ENCODE data around the gene OTUD3.
"Not testable (repeated sequence)": the region's sequence is repeated elsewhere in the genome, so short reads cannot be mapped to it uniquely, and the experiment has no call there.

Gene OTUD3, protein sequence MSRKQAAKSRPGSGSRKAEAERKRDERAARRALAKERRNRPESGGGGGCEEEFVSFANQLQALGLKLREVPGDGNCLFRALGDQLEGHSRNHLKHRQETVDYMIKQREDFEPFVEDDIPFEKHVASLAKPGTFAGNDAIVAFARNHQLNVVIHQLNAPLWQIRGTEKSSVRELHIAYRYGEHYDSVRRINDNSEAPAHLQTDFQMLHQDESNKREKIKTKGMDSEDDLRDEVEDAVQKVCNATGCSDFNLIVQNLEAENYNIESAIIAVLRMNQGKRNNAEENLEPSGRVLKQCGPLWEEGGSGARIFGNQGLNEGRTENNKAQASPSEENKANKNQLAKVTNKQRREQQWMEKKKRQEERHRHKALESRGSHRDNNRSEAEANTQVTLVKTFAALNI

DNA sequence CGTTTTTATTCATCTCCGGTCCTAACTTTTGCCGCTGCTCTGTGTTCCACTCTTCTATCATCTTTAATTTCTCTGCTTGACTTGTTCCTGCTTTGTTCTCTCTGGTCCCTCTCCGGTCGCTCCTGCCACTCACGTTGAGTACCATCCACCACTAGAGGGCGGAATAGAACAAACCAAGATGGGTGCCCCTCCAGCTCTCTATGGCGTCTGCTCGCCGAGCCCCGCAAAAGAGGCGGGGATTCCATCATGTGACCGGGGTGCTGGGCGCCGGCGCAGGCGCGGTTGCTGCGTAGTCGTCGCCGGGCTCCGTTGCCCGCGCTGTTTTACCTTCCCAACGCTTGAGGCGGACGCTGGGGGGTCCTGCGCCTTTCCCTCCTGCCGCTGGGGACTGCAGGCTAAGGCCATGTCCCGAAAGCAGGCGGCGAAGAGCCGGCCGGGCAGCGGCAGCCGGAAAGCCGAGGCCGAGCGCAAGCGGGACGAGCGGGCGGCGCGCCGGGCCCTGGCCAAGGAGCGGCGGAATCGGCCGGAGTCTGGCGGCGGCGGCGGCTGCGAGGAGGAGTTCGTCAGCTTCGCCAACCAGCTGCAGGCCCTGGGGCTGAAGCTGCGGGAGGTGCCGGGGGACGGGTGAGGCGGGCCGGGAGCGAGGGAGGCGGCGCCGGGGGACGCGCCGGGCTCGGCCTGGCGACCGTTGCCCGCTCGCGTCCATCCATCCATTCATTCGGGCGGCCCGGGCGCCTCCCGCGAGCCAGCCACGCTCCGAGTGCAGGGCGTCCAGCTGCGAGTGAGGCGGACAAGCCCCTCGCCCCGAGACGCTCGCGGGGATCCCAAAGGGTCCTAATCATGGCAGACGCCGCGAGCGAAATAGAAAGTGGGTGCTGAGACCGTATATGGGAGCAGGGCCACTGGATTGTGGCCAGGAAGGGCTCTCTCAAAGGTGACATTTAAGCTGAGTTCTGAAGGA is at the start of gene OTUD3:
OTUD3 (plus strand) TSS at position 285 of the 961 bp plus-strand sequence; CDS start at position 404, 119 bp downstream.
- peak; percentile 92 to 93 for DNase-seq

DNA sequence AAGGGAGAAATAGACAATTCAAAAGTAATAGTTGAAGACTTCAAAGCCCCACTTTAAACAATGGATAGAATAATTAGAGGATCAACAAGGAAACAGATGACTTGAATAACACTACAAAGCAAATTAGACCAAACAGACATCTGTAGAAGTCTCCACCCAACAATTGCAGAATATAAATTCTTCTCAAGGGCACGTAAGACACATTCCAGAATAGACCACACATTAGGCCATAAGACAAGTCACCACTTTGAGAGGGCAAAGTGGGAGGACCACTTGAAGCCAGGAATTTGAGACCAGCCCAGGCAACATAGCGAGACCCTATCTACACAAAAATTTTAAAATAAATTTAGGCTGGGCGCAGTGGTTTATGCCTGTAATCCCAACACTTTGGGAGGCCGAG is 46.6 kb upstream of the OTUD3 start:
- no peak for DNase-seq

DNA sequence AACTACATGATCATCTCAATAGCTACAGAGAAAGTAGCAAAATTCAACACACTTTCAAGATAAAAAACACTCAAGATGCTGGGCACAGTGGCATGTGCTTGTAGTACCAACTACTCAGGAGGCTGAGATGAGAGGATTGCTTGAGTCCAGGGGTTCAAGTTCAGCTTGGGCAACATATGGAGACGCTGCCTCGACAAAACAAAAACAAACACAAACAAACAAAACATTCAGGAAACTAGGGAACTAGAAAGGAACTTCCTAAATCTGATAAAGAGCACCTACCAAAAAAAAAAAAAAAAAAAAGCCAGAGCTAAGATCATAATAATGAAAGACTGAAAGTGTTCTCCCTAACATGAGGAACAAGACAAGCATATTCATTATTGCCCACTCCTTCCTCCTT is 44.3 kb upstream of the OTUD3 start:
- DNase-seq = no peak

DNA sequence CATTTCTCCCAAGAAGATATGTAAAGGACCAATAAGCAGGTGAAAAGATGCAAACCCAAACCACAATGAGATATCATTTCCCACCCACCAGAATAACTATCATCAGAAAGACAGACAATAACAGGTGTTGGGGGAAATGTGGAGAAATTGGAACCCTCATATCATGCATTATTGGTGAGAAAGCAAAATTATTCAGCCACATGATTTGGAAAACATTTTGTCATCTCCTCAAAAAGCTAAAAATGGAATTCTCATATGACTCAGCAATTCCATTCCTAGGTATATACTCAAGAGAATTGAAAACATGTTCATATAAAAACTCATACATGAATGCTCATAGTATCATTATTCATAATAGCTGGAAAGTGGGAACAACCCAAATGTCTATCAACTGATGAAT is 42.0 kb upstream of the OTUD3 start:
- no peak for DNase-seq

DNA sequence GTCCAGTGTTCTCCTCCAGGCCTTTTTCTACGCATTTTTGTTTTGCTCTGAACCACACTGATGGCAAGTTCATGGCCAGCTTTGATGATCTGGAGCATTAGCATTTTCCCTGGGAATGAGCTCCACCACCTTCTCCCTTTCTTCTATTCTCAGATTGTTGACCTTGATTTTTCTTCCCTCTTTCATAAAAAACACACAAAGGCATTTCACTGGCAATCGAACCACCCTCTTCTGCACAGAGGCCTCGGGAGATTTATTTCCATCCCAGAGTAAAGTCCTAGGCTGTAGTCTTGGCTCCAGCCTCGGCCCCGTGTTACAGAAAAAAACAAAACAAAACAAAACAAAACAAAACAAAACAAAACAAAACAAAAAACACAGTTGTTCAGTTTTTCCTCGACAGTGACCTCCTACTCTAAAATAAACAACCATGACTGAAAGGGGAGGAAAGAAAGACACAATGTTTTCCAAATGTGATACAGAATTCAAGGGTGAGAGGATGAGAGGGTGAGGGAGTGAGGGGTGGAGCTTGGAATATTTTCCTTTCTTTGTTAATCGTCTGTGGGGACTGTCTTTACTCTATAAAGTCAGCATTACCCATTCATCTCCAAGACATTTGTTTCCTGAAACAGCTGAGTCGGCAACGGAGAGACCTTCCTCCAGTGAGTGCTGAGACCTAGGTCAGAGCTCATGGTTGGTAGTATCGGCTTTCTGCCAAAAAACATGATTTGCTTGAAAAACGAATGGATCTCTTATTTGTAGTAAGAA is 37.3 kb upstream of the OTUD3 start:
- DNase-seq = no peak

DNA sequence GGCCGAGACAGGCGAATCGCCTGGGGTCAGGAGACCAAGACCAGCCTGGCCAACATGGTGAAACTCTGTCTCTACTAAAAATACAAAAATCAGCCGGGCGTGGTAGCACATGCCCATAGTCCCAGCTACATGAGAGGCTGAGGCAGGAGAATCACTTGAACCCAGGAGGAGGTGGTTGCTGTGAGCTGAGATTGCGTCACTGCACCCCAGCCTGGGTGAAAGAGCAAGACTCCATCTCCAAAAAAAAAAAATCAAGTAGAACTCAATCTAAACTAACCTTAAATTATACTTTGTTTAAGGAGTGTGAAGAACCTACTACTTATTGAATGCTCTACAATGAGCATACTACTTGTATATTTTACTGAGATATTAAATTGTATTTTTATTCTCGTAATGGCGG is 36.6 kb upstream of the OTUD3 start:
- DNase-seq = no peak

DNA sequence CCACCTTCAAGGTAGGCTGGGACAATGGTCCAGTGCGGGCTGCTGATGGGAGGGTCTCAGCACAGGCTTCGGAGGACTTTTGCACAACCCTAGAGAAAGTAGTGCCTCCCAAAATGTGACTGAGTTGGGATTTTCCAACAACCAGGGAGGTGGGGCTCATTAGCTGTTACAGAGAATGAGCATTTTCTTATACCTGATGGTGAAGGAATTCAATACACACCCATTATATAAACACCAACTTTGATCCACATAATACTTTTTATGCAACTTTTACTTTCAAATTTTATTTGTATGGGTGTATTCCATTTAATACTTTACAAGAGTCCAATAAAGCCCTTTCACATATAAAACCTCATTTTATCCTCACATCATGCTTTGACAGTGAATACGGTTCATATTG is 35.9 kb upstream of the OTUD3 start:
- no peak for DNase-seq

DNA sequence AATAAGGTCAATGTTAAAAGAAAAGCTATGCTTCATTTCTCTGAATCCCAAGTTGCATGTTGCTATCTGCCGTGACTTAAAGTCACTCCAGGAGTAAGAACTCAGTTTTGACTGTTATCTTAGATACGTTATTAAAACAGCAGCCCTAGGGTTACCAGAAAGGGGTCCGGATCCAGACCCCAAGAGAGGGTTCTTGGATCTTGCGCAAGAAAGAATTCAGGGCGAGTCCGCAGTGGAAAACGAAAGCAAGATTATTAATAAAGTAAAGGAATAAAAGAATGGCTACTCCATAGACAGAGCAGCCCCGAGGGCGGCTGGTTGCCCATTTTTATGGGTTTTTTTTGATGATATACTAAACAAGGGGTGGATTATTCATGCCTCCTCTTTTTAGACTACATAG is 34.9 kb upstream of the OTUD3 start:
- DNase-seq = not testable (repeated sequence)

DNA sequence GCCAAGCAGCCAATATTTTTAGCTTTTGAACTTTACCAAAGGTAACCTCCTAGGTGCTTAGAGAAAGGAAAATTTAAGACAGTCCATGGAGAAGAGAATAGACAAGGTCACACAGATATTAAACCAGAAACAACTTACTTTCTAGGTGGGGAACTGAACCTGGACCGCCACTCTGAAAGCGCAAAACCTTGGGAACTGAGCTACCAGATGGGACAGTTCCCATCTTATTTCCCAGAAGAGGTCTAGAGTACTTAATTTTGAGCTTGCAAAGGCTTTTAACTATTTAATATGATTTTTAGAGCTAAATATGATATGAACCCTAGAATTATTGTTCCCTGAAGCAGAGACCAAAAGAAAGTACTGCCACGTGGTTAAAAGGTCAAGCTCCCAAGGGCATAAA is 32.9 kb upstream of the OTUD3 start:
- not testable (repeated sequence) for DNase-seq

DNA sequence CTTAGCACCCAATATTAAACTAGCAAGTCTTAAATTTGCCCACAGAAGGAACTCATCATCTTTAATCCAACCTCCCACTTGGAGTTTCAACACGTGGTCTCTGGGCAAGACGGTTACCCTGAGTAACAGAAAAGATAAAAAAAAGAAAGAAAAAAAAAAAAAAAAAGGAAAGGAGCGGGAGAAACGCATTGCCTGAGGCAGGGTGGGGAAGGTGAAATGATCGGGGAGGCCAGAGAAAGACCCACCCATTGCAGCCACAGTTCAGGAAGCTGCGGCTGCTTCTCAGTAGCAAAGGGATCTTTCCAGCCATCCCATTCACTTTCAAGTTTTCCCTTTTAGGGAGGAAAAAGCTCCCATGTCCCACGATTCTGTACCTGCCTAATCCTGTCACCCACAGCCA is 32.0 kb upstream of the OTUD3 start:
- DNase-seq = no peak

DNA sequence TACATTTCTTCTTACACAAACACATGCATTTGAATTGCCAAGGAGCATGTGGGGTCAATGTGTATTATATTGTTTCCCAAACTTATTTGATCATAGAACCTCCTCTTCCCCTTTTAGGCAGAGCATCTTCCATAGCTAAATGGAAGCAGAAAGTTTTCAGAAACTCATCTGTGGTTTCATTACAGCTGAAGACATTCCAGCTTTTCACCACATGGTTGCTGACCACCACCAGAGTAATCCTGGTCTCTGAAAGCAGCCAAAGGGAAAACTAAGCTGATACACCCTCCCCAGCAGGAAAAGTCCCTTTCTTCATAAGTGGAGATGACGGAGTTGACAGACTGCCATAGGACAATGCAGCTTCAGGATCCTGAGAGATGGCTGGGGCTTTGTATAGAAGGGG is 30.2 kb upstream of the OTUD3 start:
- DNase-seq = no peak

DNA sequence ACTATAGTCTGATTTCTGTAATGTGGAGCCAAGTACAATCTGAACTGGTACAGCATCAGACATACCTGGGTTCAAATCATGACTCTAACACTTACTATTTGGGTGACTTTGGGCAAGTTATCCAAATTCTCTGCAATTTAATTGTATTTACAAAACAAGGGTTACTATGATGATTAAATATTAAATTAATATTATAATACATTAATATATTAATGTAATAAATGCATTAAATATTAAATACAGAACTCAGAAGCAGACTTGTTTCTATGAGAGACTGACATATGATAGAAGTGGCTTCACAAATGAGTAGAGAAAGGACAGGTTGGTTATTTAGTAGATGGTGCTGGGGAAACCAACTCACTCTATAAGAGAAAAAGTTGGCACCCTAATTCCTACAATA is 27.3 kb upstream of the OTUD3 start:
- DNase-seq = no peak

DNA sequence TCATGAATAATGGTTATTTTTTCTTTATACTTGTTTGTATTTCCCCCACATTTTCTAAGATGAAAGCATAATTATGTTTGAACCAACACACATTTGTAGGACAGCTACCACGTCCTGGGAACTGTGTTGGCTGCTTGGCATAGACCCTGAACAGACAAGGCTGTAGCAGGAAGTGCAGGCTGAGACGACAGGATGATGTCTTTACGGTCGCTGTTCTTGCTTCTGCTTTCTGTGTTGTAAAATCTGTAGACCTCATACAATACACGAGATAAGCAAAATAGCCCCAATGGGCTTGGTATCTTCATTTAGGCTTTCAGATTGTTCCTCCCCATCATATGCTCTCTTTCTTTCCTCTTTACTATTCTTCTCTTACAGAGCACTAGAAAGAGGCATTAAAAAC is 23.3 kb upstream of the OTUD3 start:
- DNase-seq = no peak

DNA sequence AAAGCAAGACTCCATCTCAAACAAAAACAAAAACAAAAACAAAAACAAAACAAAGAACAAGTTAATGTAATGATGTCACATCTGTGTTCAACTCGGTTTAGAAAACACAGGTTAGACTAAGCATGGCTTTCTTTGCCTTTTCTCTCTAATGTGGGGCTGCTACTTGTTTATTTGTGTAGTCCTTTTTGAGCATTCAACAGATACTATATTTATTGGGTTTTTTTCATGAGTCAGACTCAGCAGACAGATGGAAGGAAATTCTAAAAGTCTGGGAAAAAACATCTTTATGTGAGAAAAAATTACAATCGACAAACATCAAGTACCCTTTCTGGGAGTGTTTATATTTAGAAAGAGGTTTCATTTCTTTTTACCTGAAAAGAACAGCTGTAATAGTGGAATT is 22.3 kb upstream of the OTUD3 start:
- DNase-seq = no peak

DNA sequence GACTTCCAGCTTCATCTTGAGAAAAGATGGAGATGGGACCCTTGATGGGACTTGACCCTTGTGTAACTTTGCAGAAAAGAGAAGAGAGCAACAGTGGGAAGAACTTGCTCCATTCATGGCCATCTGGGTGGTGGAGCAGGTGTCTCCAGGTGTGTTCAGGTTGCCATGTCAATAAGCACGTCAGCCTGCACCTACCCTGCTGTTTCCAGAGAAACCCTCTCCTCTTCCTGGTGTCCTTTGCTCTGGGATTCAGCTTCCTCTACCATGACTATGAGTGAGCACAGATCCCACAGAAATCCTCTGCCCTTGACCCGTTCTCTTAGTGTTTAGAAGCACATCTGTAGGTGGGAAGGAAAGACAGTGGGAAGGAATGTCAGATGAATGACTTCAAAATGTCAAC is 21.8 kb upstream of the OTUD3 start:
- DNase-seq = no peak

DNA sequence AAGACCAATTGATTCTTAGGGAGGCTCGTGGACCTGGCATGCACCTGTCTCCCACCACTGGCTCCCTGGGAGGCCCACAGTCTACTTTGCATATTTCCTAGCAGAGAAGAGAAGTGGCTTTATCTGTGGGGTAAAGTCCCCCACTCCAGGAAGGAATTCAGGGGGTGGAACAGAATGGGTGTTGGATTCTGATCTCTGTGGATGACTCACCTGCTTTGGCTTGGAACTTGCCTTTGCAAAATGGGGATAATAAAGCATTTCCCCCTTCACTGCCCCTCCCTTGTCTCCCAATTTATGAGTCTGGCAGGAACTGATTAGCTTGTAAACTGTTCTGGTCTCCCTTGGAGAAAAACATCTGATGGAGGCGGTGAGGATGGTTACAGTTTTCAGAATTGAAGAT is 21.2 kb upstream of the OTUD3 start:
- no peak for DNase-seq

DNA sequence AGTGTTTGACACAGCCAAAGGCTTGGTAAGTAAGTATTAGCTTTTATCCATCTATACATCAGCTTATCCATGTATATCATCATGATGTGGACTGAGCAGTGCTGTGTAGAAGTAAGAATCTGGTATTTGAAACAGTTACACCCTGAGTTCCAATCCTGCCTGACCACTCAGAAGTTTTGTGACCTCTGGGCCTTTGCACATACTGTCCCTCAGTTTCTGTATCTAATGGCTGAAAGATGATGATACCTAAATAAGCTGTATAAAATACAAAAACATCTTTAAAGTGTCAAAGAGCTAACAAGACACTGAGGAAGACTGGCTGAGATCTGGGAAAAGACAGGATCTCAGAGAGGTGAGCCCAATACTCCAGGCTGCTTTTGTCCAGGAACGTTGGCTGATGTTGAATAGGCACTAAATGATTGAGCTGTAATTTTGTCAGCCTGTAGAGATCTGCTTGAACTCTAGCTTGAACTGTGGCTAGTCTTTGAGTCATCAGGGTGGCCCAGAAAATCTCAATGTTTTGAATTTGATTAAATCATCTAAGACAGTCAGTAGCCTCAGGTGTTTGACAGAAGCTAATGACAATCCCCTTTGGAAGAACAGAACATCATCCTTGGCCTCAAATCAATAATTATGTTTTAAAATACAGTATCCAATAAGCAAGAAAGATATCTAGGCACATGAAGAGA is 20.2 kb upstream of the OTUD3 start:
- DNase-seq = no peak

DNA sequence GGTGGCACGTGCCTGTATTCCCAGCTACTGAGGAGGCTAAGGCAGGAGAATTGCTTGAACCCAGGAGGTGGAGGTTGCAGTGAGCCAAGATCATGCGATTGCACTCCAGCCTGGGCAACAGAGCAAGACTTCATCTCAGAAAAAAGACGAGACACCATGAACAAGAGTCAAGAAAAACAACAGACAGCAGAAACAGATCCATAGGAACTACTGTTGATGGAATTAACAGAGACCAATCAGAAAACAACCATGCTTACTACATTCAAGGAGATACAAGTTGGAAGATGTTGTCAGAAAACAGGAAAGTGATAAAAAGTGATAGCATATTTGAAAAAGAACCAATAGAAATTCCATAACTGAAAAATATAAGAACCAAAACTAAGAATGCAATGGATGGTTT is 19.3 kb upstream of the OTUD3 start:
- DNase-seq = no peak

DNA sequence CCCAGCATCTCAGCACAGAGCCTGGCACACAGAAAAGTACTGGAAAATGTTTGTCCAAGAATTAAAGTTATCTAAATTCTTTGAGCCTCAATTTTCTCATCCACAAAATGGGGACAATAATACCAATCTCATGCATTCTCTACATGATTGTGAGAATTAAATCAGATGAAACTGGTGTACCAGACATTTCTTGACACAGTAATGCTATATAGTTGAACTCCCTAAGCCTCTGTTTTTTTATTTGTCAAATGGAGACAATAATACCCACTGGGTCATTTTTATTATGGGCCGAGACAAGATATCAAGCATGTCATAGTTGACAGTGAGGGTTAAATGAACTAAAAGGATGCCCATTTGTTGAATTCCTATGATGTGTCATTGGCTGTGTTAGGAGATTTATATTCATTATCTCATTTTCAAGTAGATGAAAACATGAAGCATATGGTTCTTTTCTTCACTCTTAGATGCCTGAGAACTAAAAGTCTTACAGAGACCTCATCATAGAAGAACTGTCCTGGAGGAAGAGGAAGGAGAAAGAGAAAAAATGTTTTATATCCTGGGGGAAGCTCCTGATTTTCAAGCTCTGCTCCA is 17.5 kb upstream of the OTUD3 start:
- DNase-seq = no peak

DNA sequence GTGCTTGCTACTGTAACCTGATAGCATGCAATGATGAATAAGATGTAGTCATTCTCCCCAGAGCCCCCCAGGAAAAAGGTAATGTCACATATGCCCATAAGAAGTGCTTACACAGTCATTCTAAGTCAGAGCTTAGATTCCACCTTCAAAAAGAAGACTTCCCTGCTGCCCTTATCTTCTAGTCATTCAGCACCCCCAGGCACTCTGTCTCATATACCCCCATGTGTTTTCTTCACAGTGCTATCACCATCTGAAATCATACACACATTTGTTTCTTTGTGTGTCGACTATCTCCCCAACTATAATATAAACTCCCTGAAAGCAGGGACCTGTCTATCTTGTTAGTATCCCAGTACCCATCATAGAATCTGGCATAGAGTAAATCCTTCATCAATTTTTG is 16.2 kb upstream of the OTUD3 start:
- DNase-seq = no peak

DNA sequence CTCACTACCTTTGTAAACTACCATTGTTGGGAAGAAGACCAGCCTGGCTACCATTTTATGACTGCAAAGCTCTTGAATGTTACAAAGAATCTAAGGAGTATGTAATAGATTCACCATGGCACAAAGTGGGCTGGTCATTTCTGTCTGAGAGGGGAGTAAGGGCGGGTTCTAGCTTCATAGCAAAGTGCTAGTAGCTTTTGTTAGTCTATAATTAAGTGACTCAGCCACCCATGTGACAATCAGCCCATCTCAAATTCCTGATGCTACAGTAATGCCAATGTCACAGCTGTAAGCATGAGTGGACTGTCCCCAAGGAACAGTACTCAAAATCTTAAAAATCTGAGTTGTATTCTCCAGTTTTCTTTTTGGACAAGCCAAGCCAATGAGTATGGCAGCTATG is 15.4 kb upstream of the OTUD3 start:
- no peak for DNase-seq

DNA sequence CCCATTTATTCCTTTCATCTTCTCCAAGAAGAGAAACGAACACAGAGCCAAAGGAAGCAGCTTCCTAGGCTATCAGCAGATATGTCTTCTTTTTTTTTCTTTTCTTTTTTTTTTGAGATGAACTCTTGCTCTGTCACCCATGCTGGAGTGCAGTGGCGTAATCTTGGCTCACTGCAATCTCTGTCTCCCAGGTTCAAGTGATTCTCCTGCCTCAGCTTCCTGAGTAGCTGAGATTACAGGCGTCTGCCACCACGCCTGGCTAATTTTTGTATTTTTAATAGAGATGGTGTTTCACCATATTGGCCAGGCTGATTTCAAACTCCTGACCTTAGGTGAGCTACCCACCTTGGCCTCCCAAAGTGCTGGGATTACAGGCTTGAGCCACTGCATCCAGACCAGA is 13.6 kb upstream of the OTUD3 start:
- DNase-seq = not testable (repeated sequence)

Data from activated CD4-positive, alpha-beta T cell treated with anti-CD3 and anti-CD28 coated beads, Interleukin-2, amount 50 U/mL, for 4 hours (primary cell).